Fibroblast of villous mesenchyme (primary cell): Measurements from ENCODE around the gene GPC4. TPM values are rescaled to one million over a fixed set of nuclear protein-coding genes. Genes with fewer than 3 reads are reported as not detected.
A peak's percentile ranks its signal among the peaks of the same experiment; 100 is the strongest.

ENCODE experiments used
- DNase-seq: peaks from one replicate; pipeline ENCODE4 v3.0.0-alpha.2; 2010; ENCODE audit warnings: low read depth
- H3K4me3 ChIP-seq: 2 replicates; pipeline ENCODE4 v1.5.1; 2011; ENCODE audit warnings: low read depth, mild to moderate bottlenecking, low read length
- total RNA-seq: library from RNA; depleted of rRNA; stranded (reverse); fragments of >200 nt; gene quantifications from 2 replicates; pipeline ENCODE4 v1.2.3, GENCODE V29; 2012
- TF ChIP-seq, protein P1 (sequence below): IDR thresholded peaks from 2 replicates; pipeline ENCODE4 v1.5.1; 2012; ENCODE audit warnings: low read depth, mild to moderate bottlenecking, low read length; ENCODE audit not compliant: insufficient read depth

Gene GPC4
- total RNA-seq, 1 donor, result 0.86 TPM

DNA sequence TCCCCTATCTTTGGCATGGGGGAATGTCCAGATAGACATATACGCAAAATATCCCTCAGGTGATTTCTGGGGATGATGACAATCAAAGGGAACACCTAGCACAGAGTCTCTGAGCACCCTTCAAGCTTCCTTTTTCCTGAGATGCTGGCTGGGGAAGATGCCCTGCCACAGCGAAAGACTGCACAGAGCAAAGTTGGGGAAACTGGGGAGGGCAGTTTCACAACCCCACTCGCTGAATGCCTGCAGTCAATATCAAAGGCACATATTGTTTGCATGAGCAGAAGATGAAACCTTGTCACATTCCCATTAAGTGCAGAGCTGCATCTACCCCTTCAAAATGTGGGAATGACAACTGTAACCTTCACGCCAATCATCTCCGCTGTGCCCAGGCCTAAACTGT lies 2.6 kb downstream of the GPC4 start:
- DNase-seq, result no peak
- TF ChIP-seq, protein P1, sequence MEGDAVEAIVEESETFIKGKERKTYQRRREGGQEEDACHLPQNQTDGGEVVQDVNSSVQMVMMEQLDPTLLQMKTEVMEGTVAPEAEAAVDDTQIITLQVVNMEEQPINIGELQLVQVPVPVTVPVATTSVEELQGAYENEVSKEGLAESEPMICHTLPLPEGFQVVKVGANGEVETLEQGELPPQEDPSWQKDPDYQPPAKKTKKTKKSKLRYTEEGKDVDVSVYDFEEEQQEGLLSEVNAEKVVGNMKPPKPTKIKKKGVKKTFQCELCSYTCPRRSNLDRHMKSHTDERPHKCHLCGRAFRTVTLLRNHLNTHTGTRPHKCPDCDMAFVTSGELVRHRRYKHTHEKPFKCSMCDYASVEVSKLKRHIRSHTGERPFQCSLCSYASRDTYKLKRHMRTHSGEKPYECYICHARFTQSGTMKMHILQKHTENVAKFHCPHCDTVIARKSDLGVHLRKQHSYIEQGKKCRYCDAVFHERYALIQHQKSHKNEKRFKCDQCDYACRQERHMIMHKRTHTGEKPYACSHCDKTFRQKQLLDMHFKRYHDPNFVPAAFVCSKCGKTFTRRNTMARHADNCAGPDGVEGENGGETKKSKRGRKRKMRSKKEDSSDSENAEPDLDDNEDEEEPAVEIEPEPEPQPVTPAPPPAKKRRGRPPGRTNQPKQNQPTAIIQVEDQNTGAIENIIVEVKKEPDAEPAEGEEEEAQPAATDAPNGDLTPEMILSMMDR, result no peak
- no peak overlapping the region for H3K4me3 ChIP-seq

DNA sequence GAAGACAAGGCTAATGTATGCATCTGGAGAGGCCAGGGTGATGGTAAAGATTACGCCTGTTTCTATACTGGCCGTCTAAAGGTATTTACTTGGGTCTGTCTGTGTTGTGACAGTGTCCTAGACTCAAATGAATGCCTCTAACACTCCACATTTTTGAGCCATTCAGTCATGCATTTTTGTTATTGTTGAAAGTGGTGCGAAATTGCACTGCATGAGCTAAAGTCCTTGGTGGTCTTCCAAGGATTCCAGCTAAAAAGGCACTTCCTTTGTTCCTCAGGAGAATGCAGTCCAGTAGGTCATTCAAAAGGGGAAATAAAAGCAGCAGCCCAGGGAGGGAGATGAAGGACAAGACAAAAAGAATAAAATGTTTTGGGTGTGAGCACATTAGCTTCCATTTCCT lies 3.0 kb downstream of the GPC4 start:
- no peak for DNase-seq
- no peak overlapping the region for H3K4me3 ChIP-seq
- TF ChIP-seq, protein P1, result no peak

DNA sequence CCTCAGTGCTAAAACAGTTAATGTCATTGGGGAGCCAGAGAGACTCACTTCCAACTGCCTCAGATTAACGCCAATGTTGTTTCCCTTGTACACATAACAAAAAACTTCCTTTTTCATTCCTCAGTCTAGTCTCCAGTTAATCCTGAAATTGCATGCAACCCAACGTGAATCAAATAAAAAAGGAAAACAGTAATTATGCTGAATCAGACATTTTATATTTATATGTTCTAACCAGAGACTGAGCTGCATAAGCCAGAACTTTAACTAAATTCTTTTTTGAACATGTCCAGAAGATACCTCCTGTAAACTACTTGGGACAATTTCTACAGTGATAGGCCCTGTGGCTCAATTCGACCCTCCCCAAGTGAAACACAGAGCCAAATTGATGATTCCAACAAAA lies 4.7 kb downstream of the GPC4 start:
- DNase-seq, result no peak
- H3K4me3 ChIP-seq, result no peak overlapping the region
- TF ChIP-seq, protein P1, result no peak

DNA sequence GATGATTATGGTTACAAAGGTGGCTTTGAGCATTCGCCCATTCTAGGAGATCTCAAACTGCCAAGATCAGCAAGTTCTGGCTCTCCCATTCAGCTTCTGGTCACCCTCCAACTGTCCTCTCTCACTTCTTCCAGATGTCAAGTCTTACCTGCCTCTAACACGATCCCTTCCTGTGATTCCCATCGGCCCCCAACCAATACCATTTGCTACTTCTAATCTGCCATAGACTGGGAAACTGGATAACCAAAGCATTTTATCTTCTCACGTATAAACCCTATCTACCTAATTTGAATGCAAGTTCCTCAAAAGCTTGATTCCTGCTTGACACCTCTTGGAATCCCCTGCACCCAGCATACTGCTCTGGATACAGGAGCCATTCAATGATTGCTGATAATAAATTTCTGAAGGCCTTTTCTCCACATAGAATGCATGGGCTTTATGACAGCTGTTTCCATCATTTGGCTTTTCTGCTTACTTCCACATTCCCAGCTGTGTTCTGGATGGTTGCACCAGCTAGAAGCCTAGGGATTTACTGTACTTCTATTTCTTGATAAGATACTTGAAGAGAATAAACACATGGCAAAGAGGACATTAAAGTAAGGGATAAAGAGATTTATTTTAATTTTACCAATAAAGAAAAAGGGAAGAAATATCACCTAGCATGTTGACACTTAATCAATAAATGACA lies 9.6 kb downstream of the GPC4 start:
- peak; percentile 2 for DNase-seq
- TF ChIP-seq, protein P1, result no peak
- no peak overlapping the region for H3K4me3 ChIP-seq

DNA sequence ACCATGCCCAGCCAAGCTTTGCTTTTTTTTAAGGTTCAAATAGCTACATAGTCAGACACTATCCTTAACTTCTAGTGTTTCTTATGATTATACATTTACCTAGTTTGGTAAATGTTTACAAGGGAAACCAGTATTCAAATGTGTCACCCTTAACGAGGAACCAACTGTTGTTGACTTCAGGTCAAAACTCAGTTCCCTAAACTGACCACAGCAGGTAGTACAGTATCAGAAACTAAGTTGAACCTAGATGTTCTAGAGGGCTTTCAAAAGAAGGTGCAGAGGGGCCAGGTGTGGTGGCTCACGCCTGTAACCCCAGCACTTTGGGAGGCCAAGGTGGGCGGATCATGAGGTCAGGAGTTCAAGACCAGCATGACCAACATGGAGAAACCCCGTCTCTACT lies 11.3 kb downstream of the GPC4 start:
- TF ChIP-seq, protein P1, result no peak
- H3K4me3 ChIP-seq, result no peak overlapping the region
- no peak for DNase-seq

DNA sequence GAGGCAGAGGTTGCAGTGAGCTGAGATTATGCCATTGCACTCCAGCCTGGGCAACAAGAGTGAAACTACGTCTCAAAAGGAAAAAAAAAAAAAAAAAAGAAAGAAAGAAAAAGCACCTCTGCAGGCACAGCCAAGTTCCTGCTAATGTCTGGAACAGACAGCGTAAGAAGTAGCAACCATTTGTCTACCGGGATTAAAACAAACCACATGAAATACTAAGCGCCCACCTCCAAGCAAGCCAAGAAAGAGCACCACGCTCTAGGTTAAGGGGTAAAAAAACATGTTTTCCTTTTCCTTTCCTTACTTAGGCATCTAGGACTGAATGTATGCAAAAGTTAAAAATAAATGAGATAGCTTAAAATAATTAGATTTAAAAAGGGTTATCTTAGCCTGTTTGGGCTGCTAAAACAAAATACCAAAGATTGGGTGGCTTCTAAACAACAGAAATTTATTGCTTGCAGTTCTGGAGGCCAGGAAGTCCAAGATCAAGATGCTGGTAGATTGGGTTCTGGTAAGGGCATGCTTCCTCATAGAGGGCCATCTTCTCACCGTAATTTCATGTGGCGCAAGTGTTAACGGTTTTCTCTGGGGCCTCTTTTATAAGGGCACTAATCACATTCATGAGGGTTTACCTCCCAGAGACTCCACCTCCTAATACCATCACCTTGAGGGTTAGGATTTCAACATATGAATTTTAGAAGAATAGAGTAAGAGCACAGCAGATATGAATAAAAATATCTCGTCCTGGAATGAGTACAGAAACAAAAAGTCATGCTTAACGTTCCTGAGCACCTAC lies 12.3 kb downstream of the GPC4 start:
- no peak overlapping the region for H3K4me3 ChIP-seq
- TF ChIP-seq, protein P1, result no peak
- DNase-seq, result no peak
